ENCODE results near the gene CHAD.

The CHAD gene

DNA sequence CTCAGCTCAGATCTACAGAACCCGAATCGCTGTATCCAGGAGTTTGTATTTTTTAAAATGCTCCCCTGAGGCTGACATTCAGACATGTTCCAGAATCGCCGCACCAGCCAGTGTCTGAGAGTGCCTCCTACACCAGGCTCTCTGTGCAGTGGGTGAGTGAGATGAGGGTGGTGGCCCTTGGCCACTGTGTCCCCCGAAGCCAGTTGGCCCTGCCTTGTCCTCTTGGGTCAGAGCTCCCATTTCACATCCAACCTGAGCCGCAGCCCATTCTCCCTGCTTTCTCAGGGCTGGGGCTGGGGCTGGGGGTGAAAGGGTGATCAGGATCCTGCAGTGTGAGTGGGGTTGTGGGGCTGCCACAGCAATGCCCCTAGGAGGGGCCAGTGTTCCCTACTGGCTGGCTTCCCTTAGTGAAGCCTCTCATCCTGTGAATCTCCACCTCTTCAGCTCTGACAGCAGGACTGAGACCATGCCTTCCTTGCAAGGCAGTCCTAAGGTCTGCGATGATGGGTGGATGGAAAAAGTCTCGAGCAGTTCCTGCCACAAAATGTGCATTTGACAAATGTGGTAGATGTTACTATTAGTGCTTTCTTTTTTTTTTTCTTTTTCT lies 26.6 kb upstream of the CHAD start:
- Histone ChIP-seq H3K4me1 (ENCODE audit: control insufficient read depth, insufficient read depth, low read length) (no peaks in the 10 kb centered on the region), H3K27ac (ENCODE audit: insufficient read depth, low read depth, low read length, poor library complexity, severe bottlenecking) (no peak overlapping the region), H3K4me3 (ENCODE audit: insufficient read depth, low read depth, low read length) (no peak overlapping the region), H3K9me3 (ENCODE audit: control insufficient read depth, low read length) (no peaks in the 10 kb centered on the region), H3K27me3 (ENCODE audit: control insufficient read depth, insufficient read depth, low read length, poor library complexity, severe bottlenecking) (no peaks in the 10 kb centered on the region), H3K36me3 (ENCODE audit: control insufficient read depth, insufficient read depth, low read length) (no peaks in the 10 kb centered on the region)
- WGBS, 2 experiments = 84 to 85% methylated on average over 8 of the region's 8 CpGs

DNA sequence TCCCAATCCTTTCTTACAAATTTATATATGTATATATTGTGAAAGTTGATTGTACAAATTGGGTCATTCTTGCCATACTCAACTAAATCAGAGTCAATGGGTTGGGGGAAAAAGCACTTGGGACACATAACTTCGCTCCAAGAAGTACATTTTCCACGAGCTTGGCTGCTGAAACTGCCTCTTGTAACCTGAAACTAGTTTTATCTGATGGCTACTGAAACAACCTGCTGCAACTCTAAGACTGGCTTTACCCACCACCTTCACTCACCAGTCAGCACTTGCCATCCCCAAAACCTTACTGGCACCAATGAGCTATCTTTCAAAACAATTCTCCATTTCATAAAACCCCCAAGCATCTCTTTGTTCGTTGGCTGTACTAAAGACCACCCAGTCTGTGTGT lies 25.1 kb upstream of the CHAD start:
- H3K27me3 ChIP-seq (ENCODE audit: control insufficient read depth, insufficient read depth, low read length, poor library complexity, severe bottlenecking) = no peaks in the 10 kb centered on the region
- H3K36me3 ChIP-seq (ENCODE audit: control insufficient read depth, insufficient read depth, low read length) = no peaks in the 10 kb centered on the region
- H3K27ac ChIP-seq (ENCODE audit: insufficient read depth, low read depth, low read length, poor library complexity, severe bottlenecking) = no peak overlapping the region
- no peaks in the 10 kb centered on the region for H3K9me3 ChIP-seq (ENCODE audit: control insufficient read depth, low read length)
- WGBS, 2 experiments = 75% methylated on average over 3 of the region's 3 CpGs
- H3K4me3 ChIP-seq (ENCODE audit: insufficient read depth, low read depth, low read length) = no peak overlapping the region
- H3K4me1 ChIP-seq (ENCODE audit: control insufficient read depth, insufficient read depth, low read length) = no peaks in the 10 kb centered on the region

DNA sequence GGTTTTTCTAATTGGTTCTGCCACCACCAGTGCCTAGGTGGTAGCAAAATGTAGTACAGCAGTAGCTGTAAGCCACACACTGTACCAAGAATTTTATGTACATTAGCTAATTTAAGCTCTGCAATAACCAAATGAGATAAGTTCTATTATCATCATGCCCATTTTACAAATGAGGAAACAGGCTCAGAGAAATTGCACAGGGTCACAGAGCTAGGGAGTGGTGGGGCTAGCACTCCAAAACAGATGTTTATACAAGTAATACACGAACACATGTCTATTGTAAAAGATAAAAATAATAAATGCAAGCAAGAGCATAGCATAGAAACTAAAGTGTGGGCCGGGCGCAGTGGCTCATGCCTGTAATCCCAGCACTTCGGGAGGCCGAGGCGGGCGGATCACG lies 23.5 kb upstream of the CHAD start:
- Histone ChIP-seq H3K4me1 (ENCODE audit: control insufficient read depth, insufficient read depth, low read length) (peaks cover 4% of the 10 kb centered on the region), H3K27ac (ENCODE audit: insufficient read depth, low read depth, low read length, poor library complexity, severe bottlenecking) (no peak overlapping the region), H3K36me3 (ENCODE audit: control insufficient read depth, insufficient read depth, low read length) (no peaks in the 10 kb centered on the region), H3K9me3 (ENCODE audit: control insufficient read depth, low read length) (no peaks in the 10 kb centered on the region), H3K27me3 (ENCODE audit: control insufficient read depth, insufficient read depth, low read length, poor library complexity, severe bottlenecking) (no peaks in the 10 kb centered on the region), H3K4me3 (ENCODE audit: insufficient read depth, low read depth, low read length) (no peak overlapping the region)
- 96% methylated on average over 4 to 6 of the region's 8 CpGs for WGBS, 2 experiments

DNA sequence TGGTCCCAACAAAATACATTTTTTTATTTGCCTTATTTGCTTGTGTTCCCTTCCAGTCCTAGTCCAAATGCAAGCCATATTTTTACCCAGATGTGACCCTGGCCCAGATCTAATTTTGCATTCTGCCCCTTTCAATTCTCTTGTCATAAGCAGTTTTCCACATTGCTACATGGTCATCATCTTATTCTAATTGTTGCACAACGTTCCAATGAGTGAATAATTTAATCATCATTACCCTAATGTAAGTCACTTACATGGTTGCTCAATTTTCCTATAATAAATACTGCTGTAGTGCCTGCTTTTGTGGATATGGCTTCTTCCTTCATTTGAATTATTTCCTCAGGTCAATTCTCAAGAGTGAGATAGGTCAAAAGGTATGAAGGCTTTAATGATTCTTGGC lies 22.8 kb upstream of the CHAD start:
- H3K4me3 ChIP-seq (ENCODE audit: insufficient read depth, low read depth, low read length) = no peak overlapping the region
- H3K27ac ChIP-seq (ENCODE audit: insufficient read depth, low read depth, low read length, poor library complexity, severe bottlenecking) = no peak overlapping the region
- H3K27me3 ChIP-seq (ENCODE audit: control insufficient read depth, insufficient read depth, low read length, poor library complexity, severe bottlenecking) = no peaks in the 10 kb centered on the region
- no peaks in the 10 kb centered on the region for H3K9me3 ChIP-seq (ENCODE audit: control insufficient read depth, low read length)
- H3K36me3 ChIP-seq (ENCODE audit: control insufficient read depth, insufficient read depth, low read length) = no peaks in the 10 kb centered on the region
- H3K4me1 ChIP-seq (ENCODE audit: control insufficient read depth, insufficient read depth, low read length) = peaks cover 4% of the 10 kb centered on the region
- 86 to 100% methylated on average over 1 of the region's 1 CpG for WGBS, 2 experiments

DNA sequence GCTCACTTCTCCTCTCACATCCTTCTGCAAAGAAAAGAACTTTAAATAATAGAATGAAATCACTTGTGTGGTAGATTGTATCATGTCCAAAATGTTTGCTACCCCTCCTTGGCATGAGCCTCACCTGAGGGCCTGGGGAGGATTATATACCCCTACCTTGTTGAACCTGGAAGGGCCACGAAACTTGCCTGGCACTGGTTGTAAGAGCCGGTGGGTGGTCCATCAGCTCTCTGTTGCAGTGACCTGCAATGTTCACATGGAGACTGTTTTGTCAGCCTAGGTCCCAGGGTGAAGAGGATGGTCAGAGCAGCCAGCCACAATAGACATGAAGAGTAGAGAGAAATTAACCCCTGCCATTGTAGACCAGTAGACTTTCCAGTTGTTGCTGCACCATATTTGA lies 20.2 kb upstream of the CHAD start:
- no peak overlapping the region for H3K4me3 ChIP-seq (ENCODE audit: insufficient read depth, low read depth, low read length)

DNA sequence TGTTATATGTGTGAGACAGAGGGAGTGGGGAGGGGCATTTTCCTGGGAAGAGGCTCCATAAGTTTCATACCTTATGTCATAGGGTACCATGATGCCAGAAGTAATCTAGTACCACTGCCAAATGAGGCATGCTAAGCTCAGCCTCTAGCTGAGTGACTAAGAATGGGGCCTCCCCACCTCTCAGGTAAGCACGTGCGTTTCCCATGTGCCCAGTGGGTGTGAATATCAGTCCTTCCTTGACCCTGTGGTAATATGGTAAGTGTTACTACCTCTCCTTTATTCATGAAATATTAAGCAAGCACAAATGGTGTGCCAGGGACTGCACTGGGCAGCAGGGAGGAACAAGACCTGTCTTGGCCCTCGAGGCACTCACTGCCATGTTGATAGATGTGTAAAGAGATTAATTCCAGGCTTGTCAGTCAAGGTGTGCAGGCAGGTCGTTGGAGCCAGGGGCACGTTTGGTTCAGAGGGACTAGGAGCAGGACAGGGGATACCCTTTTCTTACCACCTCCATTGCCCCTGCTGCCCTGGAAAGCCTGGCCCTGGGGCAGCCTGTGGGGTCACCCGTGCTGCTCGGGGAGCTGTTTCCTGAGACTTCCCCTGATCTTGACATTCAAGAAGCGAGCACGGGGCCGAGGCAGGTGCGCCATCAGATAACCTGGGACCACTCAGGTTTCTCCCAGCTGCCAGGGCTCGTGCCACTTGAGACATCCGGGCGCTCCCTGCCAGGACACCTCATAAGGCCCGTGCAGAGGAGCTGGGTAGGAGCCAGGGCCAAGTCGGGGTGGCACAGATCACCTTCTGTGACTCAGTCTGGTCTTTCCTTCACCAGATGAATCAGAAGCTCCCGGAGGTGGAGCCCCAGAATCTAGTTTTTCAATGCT lies 18.8 kb upstream of the CHAD start:
- Histone ChIP-seq H3K36me3 (ENCODE audit: control insufficient read depth, insufficient read depth, low read length) (no peaks in the 10 kb centered on the region), H3K27me3 (ENCODE audit: control insufficient read depth, insufficient read depth, low read length, poor library complexity, severe bottlenecking) (no peaks in the 10 kb centered on the region), H3K27ac (ENCODE audit: insufficient read depth, low read depth, low read length, poor library complexity, severe bottlenecking) (no peak overlapping the region), H3K4me1 (ENCODE audit: control insufficient read depth, insufficient read depth, low read length) (peaks cover 4% of the 10 kb centered on the region), H3K9me3 (ENCODE audit: control insufficient read depth, low read length) (no peaks in the 10 kb centered on the region), H3K4me3 (ENCODE audit: insufficient read depth, low read depth, low read length) (no peak overlapping the region)
- 93 to 95% methylated on average over 17 of the region's 17 CpGs for WGBS, 2 experiments

More for the DNA sequence above, 20.2 kb upstream of the CHAD start:
- Histone ChIP-seq H3K27me3 (ENCODE audit: control insufficient read depth, insufficient read depth, low read length, poor library complexity, severe bottlenecking) (no peaks in the 10 kb centered on the region), H3K4me1 (ENCODE audit: control insufficient read depth, insufficient read depth, low read length) (peaks cover 4% of the 10 kb centered on the region), H3K27ac (ENCODE audit: insufficient read depth, low read depth, low read length, poor library complexity, severe bottlenecking) (no peak overlapping the region), H3K9me3 (ENCODE audit: control insufficient read depth, low read length) (no peaks in the 10 kb centered on the region), H3K36me3 (ENCODE audit: control insufficient read depth, insufficient read depth, low read length) (no peaks in the 10 kb centered on the region)
- 90 to 93% methylated on average over 2 of the region's 2 CpGs for WGBS, 2 experiments

DNA sequence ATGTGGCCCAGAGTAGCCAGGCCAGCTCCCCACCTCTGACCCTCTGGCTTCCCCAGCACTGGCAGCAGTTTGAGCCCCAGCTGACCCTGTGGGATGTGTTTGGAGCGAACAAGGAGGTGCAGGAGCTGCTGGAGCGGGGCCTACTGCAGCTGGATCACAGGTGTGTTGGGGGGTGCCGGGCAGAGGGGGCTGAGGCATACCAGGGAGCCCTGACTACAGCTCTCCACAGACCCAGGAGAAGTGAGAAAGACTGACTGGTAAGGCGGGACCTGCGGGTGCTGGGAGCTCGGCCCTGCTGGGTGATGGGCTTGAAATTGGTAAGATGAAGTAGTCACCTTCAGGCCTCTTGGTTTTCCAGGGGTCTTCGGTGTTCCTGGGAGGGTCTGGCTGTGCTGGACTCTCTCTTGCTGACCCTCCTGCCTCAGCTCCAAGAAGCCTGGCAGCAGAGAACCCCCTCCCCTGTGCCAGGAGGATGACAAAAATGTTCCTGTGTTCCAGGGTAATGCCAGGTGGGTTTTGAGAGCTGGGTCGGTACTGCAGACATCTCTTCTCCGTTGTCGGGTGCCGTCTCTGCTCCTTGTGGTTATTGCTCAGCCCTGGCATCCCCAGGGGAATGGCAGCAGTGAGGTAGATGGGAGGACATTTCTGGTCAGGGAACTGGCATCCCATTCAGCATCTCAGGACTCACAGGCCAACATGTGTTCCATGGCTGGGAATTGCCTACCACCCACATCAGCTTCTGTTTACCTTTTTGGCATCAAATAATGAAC lies 15.9 kb upstream of the CHAD start:
- no peaks in the 10 kb centered on the region for H3K9me3 ChIP-seq (ENCODE audit: control insufficient read depth, low read length)
- no peak overlapping the region for H3K27ac ChIP-seq (ENCODE audit: insufficient read depth, low read depth, low read length, poor library complexity, severe bottlenecking)
- H3K4me3 ChIP-seq (ENCODE audit: insufficient read depth, low read depth, low read length) = no peak overlapping the region
- H3K36me3 ChIP-seq (ENCODE audit: control insufficient read depth, insufficient read depth, low read length) = no peaks in the 10 kb centered on the region
- peaks cover 4% of the 10 kb centered on the region for H3K4me1 ChIP-seq (ENCODE audit: control insufficient read depth, insufficient read depth, low read length)
- H3K27me3 ChIP-seq (ENCODE audit: control insufficient read depth, insufficient read depth, low read length, poor library complexity, severe bottlenecking) = no peaks in the 10 kb centered on the region
- 93 to 98% methylated on average over 11 of the region's 11 CpGs for WGBS, 2 experiments

DNA sequence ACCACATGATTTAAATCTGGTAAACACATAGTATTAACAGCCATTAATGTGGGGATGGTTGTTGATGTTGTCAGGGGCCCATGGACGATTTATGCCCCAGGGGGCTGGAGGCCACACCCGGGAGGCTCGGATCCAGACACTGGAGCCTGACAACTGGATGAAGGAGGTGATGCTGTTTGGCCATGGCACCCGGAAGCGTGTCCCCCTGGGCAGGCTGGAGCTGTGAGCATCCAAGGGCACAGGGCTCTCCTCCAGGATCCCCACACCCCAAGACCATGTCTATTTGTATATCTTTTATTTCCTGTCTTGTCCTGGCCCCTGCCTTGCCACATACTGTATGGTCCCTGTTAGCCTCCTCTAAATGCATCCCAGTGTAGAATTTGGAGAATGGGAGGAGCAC lies 14.6 kb upstream of the CHAD start:
- Histone ChIP-seq H3K27ac (ENCODE audit: insufficient read depth, low read depth, low read length, poor library complexity, severe bottlenecking) (no peak overlapping the region), H3K9me3 (ENCODE audit: control insufficient read depth, low read length) (no peaks in the 10 kb centered on the region), H3K4me1 (ENCODE audit: control insufficient read depth, insufficient read depth, low read length) (peaks cover under 1% of the 10 kb centered on the region), H3K4me3 (ENCODE audit: insufficient read depth, low read depth, low read length) (no peak overlapping the region), H3K27me3 (ENCODE audit: control insufficient read depth, insufficient read depth, low read length, poor library complexity, severe bottlenecking) (no peaks in the 10 kb centered on the region), H3K36me3 (ENCODE audit: control insufficient read depth, insufficient read depth, low read length) (no peaks in the 10 kb centered on the region)
- 88 to 93% methylated on average over 5 of the region's 5 CpGs for WGBS, 2 experiments

DNA sequence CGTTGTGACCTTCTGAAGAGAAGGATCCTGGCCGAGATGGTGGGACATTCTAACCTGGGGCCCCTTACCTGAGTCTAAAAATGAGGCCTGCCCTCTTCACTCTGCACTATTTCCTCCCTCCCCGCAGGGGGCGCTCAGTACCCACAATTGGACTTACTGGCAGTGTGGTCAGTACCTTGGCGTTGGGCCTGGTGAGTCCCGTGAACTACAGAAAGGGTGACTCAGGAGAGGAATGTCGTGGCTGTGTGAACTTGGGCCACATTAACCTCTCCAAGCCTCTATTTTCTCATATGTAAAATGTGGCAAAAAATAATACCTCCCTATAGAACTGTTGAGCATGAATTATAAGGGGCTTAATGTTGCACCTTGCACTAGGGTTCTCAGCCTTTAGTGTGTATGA lies 13.8 kb upstream of the CHAD start:
- Histone ChIP-seq H3K27ac (ENCODE audit: insufficient read depth, low read depth, low read length, poor library complexity, severe bottlenecking) (no peak overlapping the region), H3K4me1 (ENCODE audit: control insufficient read depth, insufficient read depth, low read length) (no peaks in the 10 kb centered on the region), H3K9me3 (ENCODE audit: control insufficient read depth, low read length) (no peaks in the 10 kb centered on the region), H3K4me3 (ENCODE audit: insufficient read depth, low read depth, low read length) (no peak overlapping the region), H3K36me3 (ENCODE audit: control insufficient read depth, insufficient read depth, low read length) (no peaks in the 10 kb centered on the region), H3K27me3 (ENCODE audit: control insufficient read depth, insufficient read depth, low read length, poor library complexity, severe bottlenecking) (no peaks in the 10 kb centered on the region)
- 18 to 28% methylated on average over 5 to 7 of the region's 7 CpGs for WGBS, 2 experiments

DNA sequence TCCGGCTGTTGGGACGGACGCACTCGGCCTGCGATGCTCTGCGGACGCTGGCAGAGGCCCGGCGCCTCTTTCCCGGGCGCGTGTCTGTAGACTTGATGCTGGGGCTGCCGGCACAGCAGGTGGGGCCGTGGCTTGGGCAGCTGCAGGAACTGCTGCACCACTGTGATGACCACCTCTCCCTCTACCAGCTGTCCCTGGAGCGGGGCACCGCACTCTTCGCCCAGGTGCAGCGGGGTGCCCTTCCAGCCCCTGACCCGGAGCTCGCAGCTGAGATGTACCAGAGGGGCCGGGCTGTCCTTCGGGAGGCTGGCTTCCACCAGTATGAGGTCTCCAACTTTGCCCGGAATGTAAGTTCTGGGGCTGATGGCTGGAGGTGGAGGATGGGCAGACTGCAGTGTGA lies 13.4 kb upstream of the CHAD start:
- H3K9me3 ChIP-seq (ENCODE audit: control insufficient read depth, low read length) = no peaks in the 10 kb centered on the region
- no peaks in the 10 kb centered on the region for H3K4me1 ChIP-seq (ENCODE audit: control insufficient read depth, insufficient read depth, low read length)
- H3K4me3 ChIP-seq (ENCODE audit: insufficient read depth, low read depth, low read length) = no peak overlapping the region
- no peak overlapping the region for H3K27ac ChIP-seq (ENCODE audit: insufficient read depth, low read depth, low read length, poor library complexity, severe bottlenecking)
- H3K27me3 ChIP-seq (ENCODE audit: control insufficient read depth, insufficient read depth, low read length, poor library complexity, severe bottlenecking) = no peaks in the 10 kb centered on the region
- WGBS, 2 experiments = 91 to 94% methylated on average over 23 of the region's 23 CpGs
- H3K36me3 ChIP-seq (ENCODE audit: control insufficient read depth, insufficient read depth, low read length) = no peaks in the 10 kb centered on the region
